ENCODE results near the gene CFAP99. TPM values are rescaled to one million over a fixed set of nuclear protein-coding genes. Genes with fewer than 3 reads are reported as not detected.

Gene CFAP99
- total and polyA plus RNA-seq, 9 of the 15 experiments (the other 6 are each of a cell fraction or from before 2014, with no cell fraction given), result 0.07 to 0.18 (median 0.09) TPM; not detected in 6

DNA sequence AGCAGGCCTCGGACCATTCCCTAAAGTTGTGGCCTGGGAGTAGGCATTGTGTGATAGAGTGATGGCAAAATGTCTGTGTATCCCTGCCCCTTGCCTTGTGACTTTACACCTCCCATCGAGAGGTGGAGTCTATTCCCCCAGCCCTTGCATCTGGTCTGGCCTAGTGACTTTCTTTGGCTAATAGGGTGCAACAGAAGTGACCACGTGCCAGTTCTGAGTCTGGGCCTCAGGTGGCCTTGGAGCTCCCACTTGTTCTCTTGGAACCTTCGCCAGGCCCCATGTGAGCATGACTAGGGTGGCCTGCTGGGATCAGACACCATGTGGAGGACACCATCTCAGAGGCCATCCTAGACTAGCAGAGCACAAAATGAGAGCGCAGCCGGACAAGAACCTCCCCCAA, 46.3 kb downstream of the CFAP99 start (continued):
- TF ChIP-seq, protein P1, sequence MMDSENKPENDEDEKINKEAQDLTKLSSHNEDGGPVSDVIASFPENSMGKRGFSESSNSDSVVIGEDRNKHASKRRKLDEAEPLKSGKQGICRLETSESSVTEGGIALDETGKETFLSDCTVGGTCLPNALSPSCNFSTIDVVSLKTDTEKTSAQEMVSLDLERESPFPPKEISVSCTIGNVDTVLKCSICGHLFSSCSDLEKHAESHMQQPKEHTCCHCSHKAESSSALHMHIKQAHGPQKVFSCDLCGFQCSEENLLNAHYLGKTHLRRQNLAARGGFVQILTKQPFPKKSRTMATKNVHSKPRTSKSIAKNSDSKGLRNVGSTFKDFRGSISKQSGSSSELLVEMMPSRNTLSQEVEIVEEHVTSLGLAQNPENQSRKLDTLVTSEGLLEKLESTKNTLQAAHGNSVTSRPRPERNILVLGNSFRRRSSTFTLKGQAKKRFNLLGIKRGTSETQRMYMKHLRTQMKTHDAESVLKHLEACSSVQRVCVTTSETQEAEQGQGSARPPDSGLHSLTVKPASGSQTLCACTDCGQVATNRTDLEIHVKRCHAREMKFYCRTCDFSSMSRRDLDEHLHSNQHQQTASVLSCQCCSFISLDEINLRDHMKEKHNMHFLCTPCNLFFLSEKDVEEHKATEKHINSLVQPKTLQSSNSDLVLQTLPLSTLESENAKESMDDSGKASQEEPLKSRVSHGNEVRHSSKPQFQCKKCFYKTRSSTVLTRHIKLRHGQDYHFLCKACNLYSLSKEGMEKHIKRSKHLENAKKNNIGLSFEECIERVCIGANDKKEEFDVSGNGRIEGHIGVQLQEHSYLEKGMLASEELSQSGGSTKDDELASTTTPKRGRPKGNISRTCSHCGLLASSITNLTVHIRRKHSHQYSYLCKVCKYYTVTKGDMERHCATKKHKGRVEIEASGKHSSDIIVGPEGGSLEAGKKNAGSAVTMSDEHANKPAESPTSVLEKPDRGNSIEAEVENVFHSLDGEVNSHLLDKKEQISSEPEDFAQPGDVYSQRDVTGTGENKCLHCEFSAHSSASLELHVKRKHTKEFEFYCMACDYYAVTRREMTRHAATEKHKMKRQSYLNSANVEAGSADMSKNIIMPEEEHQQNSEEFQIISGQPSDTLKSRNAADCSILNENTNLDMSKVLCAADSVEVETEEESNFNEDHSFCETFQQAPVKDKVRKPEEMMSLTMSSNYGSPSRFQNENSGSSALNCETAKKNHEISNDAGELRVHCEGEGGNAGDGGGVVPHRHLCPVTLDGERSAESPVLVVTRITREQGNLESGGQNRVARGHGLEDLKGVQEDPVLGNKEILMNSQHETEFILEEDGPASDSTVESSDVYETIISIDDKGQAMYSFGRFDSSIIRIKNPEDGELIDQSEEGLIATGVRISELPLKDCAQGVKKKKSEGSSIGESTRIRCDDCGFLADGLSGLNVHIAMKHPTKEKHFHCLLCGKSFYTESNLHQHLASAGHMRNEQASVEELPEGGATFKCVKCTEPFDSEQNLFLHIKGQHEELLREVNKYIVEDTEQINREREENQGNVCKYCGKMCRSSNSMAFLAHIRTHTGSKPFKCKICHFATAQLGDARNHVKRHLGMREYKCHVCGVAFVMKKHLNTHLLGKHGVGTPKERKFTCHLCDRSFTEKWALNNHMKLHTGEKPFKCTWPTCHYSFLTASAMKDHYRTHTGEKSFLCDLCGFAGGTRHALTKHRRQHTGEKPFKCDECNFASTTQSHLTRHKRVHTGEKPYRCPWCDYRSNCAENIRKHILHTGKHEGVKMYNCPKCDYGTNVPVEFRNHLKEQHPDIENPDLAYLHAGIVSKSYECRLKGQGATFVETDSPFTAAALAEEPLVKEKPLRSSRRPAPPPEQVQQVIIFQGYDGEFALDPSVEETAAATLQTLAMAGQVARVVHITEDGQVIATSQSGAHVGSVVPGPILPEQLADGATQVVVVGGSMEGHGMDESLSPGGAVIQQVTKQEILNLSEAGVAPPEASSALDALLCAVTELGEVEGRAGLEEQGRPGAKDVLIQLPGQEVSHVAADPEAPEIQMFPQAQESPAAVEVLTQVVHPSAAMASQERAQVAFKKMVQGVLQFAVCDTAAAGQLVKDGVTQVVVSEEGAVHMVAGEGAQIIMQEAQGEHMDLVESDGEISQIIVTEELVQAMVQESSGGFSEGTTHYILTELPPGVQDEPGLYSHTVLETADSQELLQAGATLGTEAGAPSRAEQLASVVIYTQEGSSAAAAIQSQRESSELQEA (IDR thresholded peaks at IDR 0.05; ENCODE audit: low read depth), result 0 out of 2 replicates have a peak, but pooled peaks have one; percentile 18
- TF ChIP-seq, protein P2, sequence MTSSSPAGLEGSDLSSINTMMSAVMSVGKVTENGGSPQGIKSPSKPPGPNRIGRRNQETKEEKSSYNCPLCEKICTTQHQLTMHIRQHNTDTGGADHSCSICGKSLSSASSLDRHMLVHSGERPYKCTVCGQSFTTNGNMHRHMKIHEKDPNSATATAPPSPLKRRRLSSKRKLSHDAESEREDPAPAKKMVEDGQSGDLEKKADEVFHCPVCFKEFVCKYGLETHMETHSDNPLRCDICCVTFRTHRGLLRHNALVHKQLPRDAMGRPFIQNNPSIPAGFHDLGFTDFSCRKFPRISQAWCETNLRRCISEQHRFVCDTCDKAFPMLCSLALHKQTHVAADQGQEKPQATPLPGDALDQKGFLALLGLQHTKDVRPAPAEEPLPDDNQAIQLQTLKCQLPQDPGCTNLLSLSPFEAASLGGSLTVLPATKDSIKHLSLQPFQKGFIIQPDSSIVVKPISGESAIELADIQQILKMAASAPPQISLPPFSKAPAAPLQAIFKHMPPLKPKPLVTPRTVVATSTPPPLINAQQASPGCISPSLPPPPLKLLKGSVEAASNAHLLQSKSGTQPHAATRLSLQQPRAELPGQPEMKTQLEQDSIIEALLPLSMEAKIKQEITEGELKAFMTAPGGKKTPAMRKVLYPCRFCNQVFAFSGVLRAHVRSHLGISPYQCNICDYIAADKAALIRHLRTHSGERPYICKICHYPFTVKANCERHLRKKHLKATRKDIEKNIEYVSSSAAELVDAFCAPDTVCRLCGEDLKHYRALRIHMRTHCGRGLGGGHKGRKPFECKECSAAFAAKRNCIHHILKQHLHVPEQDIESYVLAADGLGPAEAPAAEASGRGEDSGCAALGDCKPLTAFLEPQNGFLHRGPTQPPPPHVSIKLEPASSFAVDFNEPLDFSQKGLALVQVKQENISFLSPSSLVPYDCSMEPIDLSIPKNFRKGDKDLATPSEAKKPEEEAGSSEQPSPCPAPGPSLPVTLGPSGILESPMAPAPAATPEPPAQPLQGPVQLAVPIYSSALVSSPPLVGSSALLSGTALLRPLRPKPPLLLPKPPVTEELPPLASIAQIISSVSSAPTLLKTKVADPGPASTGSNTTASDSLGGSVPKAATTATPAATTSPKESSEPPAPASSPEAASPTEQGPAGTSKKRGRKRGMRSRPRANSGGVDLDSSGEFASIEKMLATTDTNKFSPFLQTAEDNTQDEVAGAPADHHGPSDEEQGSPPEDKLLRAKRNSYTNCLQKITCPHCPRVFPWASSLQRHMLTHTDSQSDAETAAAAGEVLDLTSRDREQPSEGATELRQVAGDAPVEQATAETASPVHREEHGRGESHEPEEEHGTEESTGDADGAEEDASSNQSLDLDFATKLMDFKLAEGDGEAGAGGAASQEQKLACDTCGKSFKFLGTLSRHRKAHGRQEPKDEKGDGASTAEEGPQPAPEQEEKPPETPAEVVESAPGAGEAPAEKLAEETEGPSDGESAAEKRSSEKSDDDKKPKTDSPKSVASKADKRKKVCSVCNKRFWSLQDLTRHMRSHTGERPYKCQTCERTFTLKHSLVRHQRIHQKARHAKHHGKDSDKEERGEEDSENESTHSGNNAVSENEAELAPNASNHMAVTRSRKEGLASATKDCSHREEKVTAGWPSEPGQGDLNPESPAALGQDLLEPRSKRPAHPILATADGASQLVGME (CRISPR knock-in tag; IDR thresholded peaks at IDR 0.05), result no peak

Measured in K562 (cell line).